T-helper 2 cell (primary cell): ENCODE measurements around the gene SLC16A5.
"Not testable (repeated sequence)": the region's sequence is repeated elsewhere in the genome, so short reads cannot be mapped to it uniquely, and the experiment has no call there.

Source experiments
- DNase-seq, 5 experiments: peaks; one replicate each; pipeline versions ENCODE4 v3.0.0 to v3.0.0-alpha.2; 2012 to 2022
- total RNA-seq, 2 donors: gene quantifications; one replicate each; lab custom pipeline; 2026; lab: John Stamatoyannopoulos, UW

SLC16A5 gene
- 5.0 to 6.2 reads per million in 2 donors for total RNA-seq

GRCh38 chr17:75087558-75088453 is at the start of gene SLC16A5:
Gene SLC16A5 (plus strand): TSS chr17:75087954. CDS start chr17:75093637, 5,683 bp downstream.
- peak in 3 of 5 experiments; percentile 22 to 56 (median 26) for DNase-seq

GRCh38 chr17:75039238-75039637 is 48.5 kb upstream of the SLC16A5 start:
- DNase-seq, result no peak

- DNase-seq, result no peak
Observed at GRCh38 chr17:75041656-75042280, 46.0 kb upstream of the SLC16A5 start.

- not testable (repeated sequence) for DNase-seq
Observed at GRCh38 chr17:75043789-75044188, 44.0 kb upstream of the SLC16A5 start.

- no peak for DNase-seq
Observed at GRCh38 chr17:75044716-75045115, 43.0 kb upstream of the SLC16A5 start.

GRCh38 chr17:75045946-75046406 is 41.8 kb upstream of the SLC16A5 start:
- not testable (repeated sequence) for DNase-seq

GRCh38 chr17:75046407-75047289 is 41.1 kb upstream of the SLC16A5 start, which contains the start of the genes ATP5PD and KCTD2:
Gene ATP5PD (minus strand): TSS chr17:75046969. CDS start chr17:75042650, 4,319 bp downstream.
Gene KCTD2 (plus strand): TSS chr17:75047225. CDS start chr17:75047251, 26 bp downstream.
- peak; percentile 82 to 96 (median 90) for DNase-seq

GRCh38 chr17:75047398-75048098 is 40.2 kb upstream of the SLC16A5 start:
- DNase-seq, result peak in 2 of 5 experiments; percentile 15 to 35

- no peak for DNase-seq
Observed at GRCh38 chr17:75048249-75048878, 39.4 kb upstream of the SLC16A5 start.

GRCh38 chr17:75049057-75049456 is 38.7 kb upstream of the SLC16A5 start:
- DNase-seq, result no peak

GRCh38 chr17:75049706-75050105 is 38.0 kb upstream of the SLC16A5 start:
- DNase-seq, result no peak

- no peak for DNase-seq
Observed at GRCh38 chr17:75051941-75052340, 35.8 kb upstream of the SLC16A5 start.

- DNase-seq, result no peak
Observed at GRCh38 chr17:75059369-75060345, 28.1 kb upstream of the SLC16A5 start.

GRCh38 chr17:75060434-75061054 is 27.2 kb upstream of the SLC16A5 start:
- DNase-seq, result no peak

GRCh38 chr17:75061055-75061438 is 26.7 kb upstream of the SLC16A5 start:
- DNase-seq, result no peak

- no peak for DNase-seq
Observed at GRCh38 chr17:75061618-75062017, 26.1 kb upstream of the SLC16A5 start.

GRCh38 chr17:75063201-75063600 is 24.6 kb upstream of the SLC16A5 start:
- no peak for DNase-seq

GRCh38 chr17:75063626-75064025 is 24.1 kb upstream of the SLC16A5 start:
- no peak for DNase-seq

GRCh38 chr17:75064040-75064439 is 23.7 kb upstream of the SLC16A5 start:
- DNase-seq, result no peak

GRCh38 chr17:75064460-75064859 is 23.3 kb upstream of the SLC16A5 start:
- no peak for DNase-seq
